HK-2 (cell line): Measurements from ENCODE around the gene ARHGAP24.

ENCODE experiments used
- DNase-seq: peaks from one replicate; pipeline ENCODE4 v3.0.0-alpha.2; 2018; ENCODE audit not compliant: unreplicated experiment

The ARHGAP24 gene

GRCh38 chr4:85580489-85580888 is 105.5 kb downstream of the ARHGAP24 start:
- DNase-seq = no peak

- no peak for DNase-seq
These were observed 113.0 kb downstream of the ARHGAP24 start for GRCh38 chr4:85587952-85588351.

- no peak for DNase-seq
These were observed 116.6 kb downstream of the ARHGAP24 start for GRCh38 chr4:85591406-85592098.

GRCh38 chr4:85595098-85595775 is 120.3 kb downstream of the ARHGAP24 start:
- no peak for DNase-seq

- no peak for DNase-seq
These were observed 121.0 kb downstream of the ARHGAP24 start for GRCh38 chr4:85595796-85596559.

- no peak for DNase-seq
These were observed 124.0 kb downstream of the ARHGAP24 start for GRCh38 chr4:85598936-85599335.

- DNase-seq = no peak
These were observed 125.6 kb downstream of the ARHGAP24 start for GRCh38 chr4:85600501-85600900.

GRCh38 chr4:85603437-85604336 is 128.7 kb downstream of the ARHGAP24 start:
- DNase-seq = no peak

GRCh38 chr4:85606505-85606904 is 131.6 kb downstream of the ARHGAP24 start:
- no peak for DNase-seq

- DNase-seq = no peak
These were observed 132.7 kb downstream of the ARHGAP24 start for GRCh38 chr4:85607624-85608023.

GRCh38 chr4:85610450-85610849 is 135.5 kb downstream of the ARHGAP24 start:
- DNase-seq = no peak

- no peak for DNase-seq
These were observed 136.7 kb downstream of the ARHGAP24 start for GRCh38 chr4:85611661-85612060.

- no peak for DNase-seq
These were observed 139.0 kb downstream of the ARHGAP24 start for GRCh38 chr4:85613901-85614300.

GRCh38 chr4:85615952-85616351 is 141.0 kb downstream of the ARHGAP24 start:
- no peak for DNase-seq

- DNase-seq = no peak
These were observed 142.3 kb downstream of the ARHGAP24 start for GRCh38 chr4:85617202-85617601.

- DNase-seq = no peak
These were observed 158.0 kb downstream of the ARHGAP24 start for GRCh38 chr4:85632981-85633380.

- no peak for DNase-seq
These were observed 162.8 kb downstream of the ARHGAP24 start for GRCh38 chr4:85637778-85638177.

- no peak for DNase-seq
These were observed 165.0 kb downstream of the ARHGAP24 start for GRCh38 chr4:85639946-85640345.

- DNase-seq = no peak
These were observed 167.6 kb downstream of the ARHGAP24 start for GRCh38 chr4:85642356-85643100.

GRCh38 chr4:85644061-85644460 is 169.1 kb downstream of the ARHGAP24 start:
- no peak for DNase-seq

GRCh38 chr4:85650908-85651307 is 176.0 kb downstream of the ARHGAP24 start:
- no peak for DNase-seq
